Osteoblast (primary cell): ENCODE data around the gene HOXD12. TPM values are rescaled to one million over a fixed set of nuclear protein-coding genes. Genes with fewer than 3 reads are reported as not detected.

Experiments
- DNase-seq: peaks from one replicate; pipeline ENCODE4 v3.0.0; 2011; ENCODE audit warnings: low spot score, mixed read lengths; ENCODE audit not compliant: insufficient read length; ENCODE audit errors: missing footprints
- H2AFZ ChIP-seq: 2 replicates; pipeline ENCODE4 v1.6.0; 2011; ENCODE audit warnings: mild to moderate bottlenecking, low read length
- H3K27ac ChIP-seq: 2 replicates; pipeline ENCODE4 v1.5.1; 2011; ENCODE audit warnings: mild to moderate bottlenecking, low read depth, low read length, moderate library complexity
- H3K27me3 ChIP-seq: 2 replicates; pipeline ENCODE4 v1.6.0; 2012; ENCODE audit warnings: mild to moderate bottlenecking, control low read depth, inconsistent platforms, low read length, moderate library complexity; ENCODE audit not compliant: insufficient read depth
- H3K36me3 ChIP-seq: 2 replicates; pipeline ENCODE4 v1.5.1; 2011; ENCODE audit warnings: mild to moderate bottlenecking, low read length, control low read depth, moderate library complexity; ENCODE audit not compliant: insufficient read depth
- H3K4me1 ChIP-seq: 2 replicates; pipeline ENCODE4 v1.5.1; 2011; ENCODE audit warnings: mild to moderate bottlenecking, low read length, control low read depth, moderate library complexity; ENCODE audit not compliant: insufficient read depth
- H3K4me2 ChIP-seq: 2 replicates; pipeline ENCODE4 v1.6.0; 2011; ENCODE audit warnings: mild to moderate bottlenecking, low read length; ENCODE audit not compliant: insufficient read depth
- H3K4me3 ChIP-seq: fragments of 200-600 bp; sonication (generic); 3 replicates; pipeline ENCODE4 v1.5.1; 2012; ENCODE audit warnings: mild to moderate bottlenecking, low read length, inconsistent platforms; ENCODE audit not compliant: insufficient read depth
- H3K79me2 ChIP-seq: 2 replicates; pipeline ENCODE4 v1.6.0; 2012; ENCODE audit warnings: mild to moderate bottlenecking, low read length, control low read depth, inconsistent platforms; ENCODE audit not compliant: insufficient read depth
- H3K9me3 ChIP-seq: 2 replicates; pipeline ENCODE4 v1.5.1; 2011; ENCODE audit warnings: low read depth, low read length, control low read depth
- H4K20me1 ChIP-seq: 2 replicates; pipeline ENCODE4 v1.6.0; 2012; ENCODE audit warnings: mild to moderate bottlenecking, low read length, control low read depth; ENCODE audit not compliant: insufficient read depth
- CTCF ChIP-seq: IDR thresholded peaks from 2 replicates; pipeline ENCODE4 v1.5.1; 2011; ENCODE audit warnings: mild to moderate bottlenecking, low read depth, low read length, moderate library complexity; ENCODE audit errors: extremely low read depth
- total RNA-seq: library from RNA; depleted of rRNA; stranded (reverse); fragments of >200 nt; gene quantifications from 2 replicates; pipeline ENCODE4 v1.2.3, GENCODE V29; 2012

HOXD12 gene
- total RNA-seq, 1 donor: not detected

GRCh38 chr2:176066645-176067588, 32.7 kb upstream of the HOXD12 start:
- DNase-seq: peak; percentile 79
- peak overlapping the region; percentile 76 for H3K4me2 ChIP-seq
- H3K36me3 ChIP-seq: no peaks in the 10 kb centered on the region
- H3K4me1 ChIP-seq: no peaks in the 10 kb centered on the region
- peaks cover 62% of the 10 kb centered on the region for H3K27me3 ChIP-seq
- no peak for TF ChIP-seq CTCF
- H3K4me3 ChIP-seq: peak overlapping the region; percentile 60
- H3K9me3 ChIP-seq: no peaks in the 10 kb centered on the region
- H3K79me2 ChIP-seq: no peaks in the 10 kb centered on the region
- H3K27ac ChIP-seq: no peak overlapping the region
- H2AFZ ChIP-seq: peak overlapping the region; percentile 68
- no peaks in the 10 kb centered on the region for H4K20me1 ChIP-seq

- no peak for DNase-seq
- H3K27me3 ChIP-seq: peaks cover 67% of the 10 kb centered on the region
- H3K36me3 ChIP-seq: no peaks in the 10 kb centered on the region
- H3K4me1 ChIP-seq: no peaks in the 10 kb centered on the region
- H3K9me3 ChIP-seq: no peaks in the 10 kb centered on the region
- peak overlapping the region; percentile 68 for H2AFZ ChIP-seq
- peak overlapping the region; percentile 76 for H3K4me2 ChIP-seq
- no peaks in the 10 kb centered on the region for H4K20me1 ChIP-seq
- no peak overlapping the region for H3K27ac ChIP-seq
- no peak for TF ChIP-seq CTCF
- peak overlapping the region; percentile 60 for H3K4me3 ChIP-seq
- H3K79me2 ChIP-seq: no peaks in the 10 kb centered on the region
These were observed 31.8 kb upstream of the HOXD12 start for GRCh38 chr2:176067589-176068418.

- Histone ChIP-seq H3K4me2 (no peak overlapping the region), H3K79me2 (no peaks in the 10 kb centered on the region), H3K27me3 (peaks cover 73% of the 10 kb centered on the region), H3K27ac (no peak overlapping the region), H2AFZ (peak overlapping the region; percentile 15), H4K20me1 (no peaks in the 10 kb centered on the region), H3K4me3 (no peak overlapping the region), H3K4me1 (no peaks in the 10 kb centered on the region), H3K9me3 (no peaks in the 10 kb centered on the region), H3K36me3 (no peaks in the 10 kb centered on the region)
- TF ChIP-seq CTCF: no peak
- DNase-seq: no peak
These were observed 31.2 kb upstream of the HOXD12 start for GRCh38 chr2:176068419-176068832.
